CD4-positive, alpha-beta T cell treated with Interferon alpha-2 for 1 hour (primary cell): Measurements from ENCODE around the gene RASIP1.
"Not testable (repeated sequence)": the region's sequence is repeated elsewhere in the genome, so short reads cannot be mapped to it uniquely, and the experiment has no call there.

Experiments used
- DNase-seq, 2 donors: peaks; one replicate each; pipeline ENCODE4 v3.0.0-alpha.2; 2020 to 2022

RASIP1 gene

GRCh38 chr19:48703316-48703715 is 37.1 kb downstream of the RASIP1 start:
- DNase-seq, result no peak

- no peak for DNase-seq
Measured at GRCh38 chr19:48702701-48703100, 37.7 kb downstream of the RASIP1 start.

- DNase-seq, result no peak
Measured at GRCh38 chr19:48698046-48698445, 42.4 kb downstream of the RASIP1 start.

- DNase-seq, result peak in 1 of 2 donors; percentile 13
Measured at GRCh38 chr19:48696353-48697010, 43.9 kb downstream of the RASIP1 start.

GRCh38 chr19:48695743-48696352 is 44.6 kb downstream of the RASIP1 start, which contains the start of gene FUT2:
Gene FUT2, plus strand, starts transcription at chr19:48695971. Its CDS starts 6,986 bp downstream, at chr19:48702957.
- DNase-seq, result no peak

- DNase-seq, result not testable (repeated sequence)
Measured at GRCh38 chr19:48693629-48694028, 46.8 kb downstream of the RASIP1 start.

- no peak for DNase-seq
Measured at GRCh38 chr19:48689449-48689848, 51.0 kb downstream of the RASIP1 start.

- no peak for DNase-seq
Measured at GRCh38 chr19:48687776-48688175, 52.6 kb downstream of the RASIP1 start.

- DNase-seq, result not testable (repeated sequence)
Measured at GRCh38 chr19:48686637-48687036, 53.8 kb downstream of the RASIP1 start.

GRCh38 chr19:48686088-48686487 is 54.3 kb downstream of the RASIP1 start:
- no peak for DNase-seq

- no peak for DNase-seq
Measured at GRCh38 chr19:48685583-48685982, 54.8 kb downstream of the RASIP1 start.

- peak; percentile 25 to 53 for DNase-seq
Measured at GRCh38 chr19:48683349-48683748, 57.1 kb downstream of the RASIP1 start.

- DNase-seq, result no peak
Measured at GRCh38 chr19:48681127-48681470, 59.3 kb downstream of the RASIP1 start.

- DNase-seq, result no peak
Measured at GRCh38 chr19:48680436-48681126, 59.8 kb downstream of the RASIP1 start.

- not testable (repeated sequence) for DNase-seq
Measured at GRCh38 chr19:48680006-48680405, 60.4 kb downstream of the RASIP1 start.

GRCh38 chr19:48678201-48678600 is 62.2 kb downstream of the RASIP1 start:
- no peak for DNase-seq

GRCh38 chr19:48676887-48677286 is 63.5 kb downstream of the RASIP1 start:
- DNase-seq, result no peak

GRCh38 chr19:48676487-48676886 is 63.9 kb downstream of the RASIP1 start:
- DNase-seq, result no peak

GRCh38 chr19:48674921-48675824 is 65.2 kb downstream of the RASIP1 start:
- DNase-seq, result peak; percentile 80 to 85

- no peak for DNase-seq
Measured at GRCh38 chr19:48674216-48674809, 66.1 kb downstream of the RASIP1 start.

- no peak for DNase-seq
Measured at GRCh38 chr19:48673436-48674100, 66.8 kb downstream of the RASIP1 start.

GRCh38 chr19:48672994-48673393 is 67.4 kb downstream of the RASIP1 start, which contains the start of gene NTN5:
Gene NTN5, minus strand, starts transcription at chr19:48673017. Its CDS starts 2,031 bp downstream, at chr19:48670986.
- no peak for DNase-seq
